H9 (cell line): ENCODE measurements around the gene ATG14. TPM values are rescaled to one million over a fixed set of nuclear protein-coding genes. Genes with fewer than 3 reads are reported as not detected.
"Not testable (repeated sequence)": the region's sequence is repeated elsewhere in the genome, so short reads cannot be mapped to it uniquely, and the experiment has no call there.

Source experiments
- DNase-seq: peaks from one replicate; pipeline ENCODE4 v3.0.0-alpha.2; 2017
- H2AFZ ChIP-seq: one replicate; pipeline ENCODE4 v1.6.1; 2013; ENCODE audit warnings: mild to moderate bottlenecking, low read length, control low read depth, moderate library complexity
- H2AK5ac ChIP-seq: 2 replicates; pipeline ENCODE4 v1.6.1; 2013; ENCODE audit warnings: low read length, control low read depth, mixed read lengths; ENCODE audit not compliant: insufficient read length
- H2BK120ac ChIP-seq: one replicate; pipeline ENCODE4 v1.6.1; 2013; ENCODE audit warnings: low read depth, mild to moderate bottlenecking, low read length, control low read depth, inconsistent platforms; ENCODE audit not compliant: poor library complexity, severe bottlenecking
- H2BK12ac ChIP-seq: 2 replicates; pipeline ENCODE4 v1.6.1; 2013; ENCODE audit warnings: low read length, control low read depth, mixed read lengths, low read depth; ENCODE audit not compliant: insufficient read length
- H2BK15ac ChIP-seq: 2 replicates; pipeline ENCODE4 v1.6.1; 2013; ENCODE audit warnings: low read depth, low read length, control low read depth
- H2BK20ac ChIP-seq: one replicate; pipeline ENCODE4 v1.6.1; 2013; ENCODE audit warnings: low read depth, mild to moderate bottlenecking, low read length, control low read depth, inconsistent platforms; ENCODE audit not compliant: poor library complexity, severe bottlenecking
- H2BK5ac ChIP-seq: 2 replicates; pipeline ENCODE4 v1.6.1; 2013; ENCODE audit warnings: low read length, control low read depth, mixed read lengths; ENCODE audit not compliant: insufficient read length
- H3K14ac ChIP-seq: 2 replicates; pipeline ENCODE4 v1.6.1; 2013; ENCODE audit warnings: low read length, control low read depth; ENCODE audit not compliant: insufficient read depth
- H3K18ac ChIP-seq: 2 replicates; pipeline ENCODE4 v1.6.1; 2013; ENCODE audit warnings: low read depth, mild to moderate bottlenecking, mixed read lengths, low read length, control low read depth; ENCODE audit not compliant: insufficient read length
- H3K23ac ChIP-seq: 2 replicates; pipeline ENCODE4 v1.6.1; 2013; ENCODE audit warnings: low read length, control low read depth, mixed read lengths, low read depth; ENCODE audit not compliant: insufficient read length
- H3K23me2 ChIP-seq: 2 replicates; pipeline ENCODE4 v1.6.1; 2013; ENCODE audit warnings: low read depth, mild to moderate bottlenecking, mixed read lengths, low read length, control low read depth; ENCODE audit not compliant: insufficient read length, poor library complexity, severe bottlenecking
- H3K27ac ChIP-seq: 2 replicates; pipeline ENCODE4 v1.5.1; 2013; ENCODE audit warnings: low read length, control low read depth, mixed read lengths, low read depth; ENCODE audit not compliant: insufficient read length
- H3K27me3 ChIP-seq: 2 replicates; pipeline ENCODE4 v1.6.1; 2013; ENCODE audit warnings: low read length, control low read depth, inconsistent platforms; ENCODE audit not compliant: insufficient read depth
- H3K4ac ChIP-seq: 2 replicates; pipeline ENCODE4 v1.6.1; 2013; ENCODE audit warnings: low read depth, mild to moderate bottlenecking, control low read depth, inconsistent platforms, low read length, moderate library complexity
- H3K4me1 ChIP-seq: 2 replicates; pipeline ENCODE4 v1.6.1; 2013; ENCODE audit warnings: low read length, control low read depth, inconsistent platforms; ENCODE audit not compliant: insufficient read depth
- H3K4me2 ChIP-seq: 2 replicates; pipeline ENCODE4 v1.6.1; 2013; ENCODE audit warnings: low read length, control low read depth, mixed read lengths; ENCODE audit not compliant: insufficient read length, insufficient read depth
- H3K56ac ChIP-seq: 2 replicates; pipeline ENCODE4 v1.6.1; 2013; ENCODE audit warnings: low read depth, mild to moderate bottlenecking, mixed read lengths, low read length, control low read depth; ENCODE audit not compliant: insufficient read length
- H3K79me1 ChIP-seq: 2 replicates; pipeline ENCODE4 v1.6.1; 2013; ENCODE audit warnings: low read depth, mild to moderate bottlenecking, moderate library complexity, low read length, control low read depth, inconsistent platforms; ENCODE audit not compliant: insufficient read depth, poor library complexity, severe bottlenecking
- H3K79me2 ChIP-seq: 2 replicates; pipeline ENCODE4 v1.6.1; 2013; ENCODE audit warnings: low read length, control low read depth, inconsistent platforms; ENCODE audit not compliant: insufficient read depth
- H3K9ac ChIP-seq: 2 replicates; pipeline ENCODE4 v1.6.1; 2013; ENCODE audit warnings: low read length, control low read depth, mixed read lengths; ENCODE audit not compliant: insufficient read length; ENCODE audit errors: extremely low read depth
- H3K9me3 ChIP-seq: one replicate; pipeline ENCODE4 v1.6.1; 2013; ENCODE audit warnings: low read depth, low read length, inconsistent platforms; ENCODE audit not compliant: control insufficient read depth
- H3T11ph ChIP-seq: one replicate; pipeline ENCODE4 v1.6.1; 2013; ENCODE audit warnings: mild to moderate bottlenecking, low read length, control low read depth, inconsistent platforms
- H4K20me1 ChIP-seq: one replicate; pipeline ENCODE4 v1.6.1; 2013; ENCODE audit not compliant: control insufficient read depth, insufficient read length, insufficient read depth
- H4K5ac ChIP-seq: 2 replicates; pipeline ENCODE4 v1.6.1; 2013; ENCODE audit warnings: low read depth, mild to moderate bottlenecking, mixed read lengths, low read length, control low read depth; ENCODE audit not compliant: insufficient read length
- H4K8ac ChIP-seq: replicated peaks from 2 replicates; pipeline ENCODE4 v1.6.1; 2013; ENCODE audit warnings: low read length, control low read depth, mixed read lengths, low read depth; ENCODE audit not compliant: insufficient read length
- H4K91ac ChIP-seq: 2 replicates; pipeline ENCODE4 v1.6.1; 2013; ENCODE audit warnings: low read depth, mild to moderate bottlenecking, moderate library complexity, mixed read lengths, low read length, control low read depth; ENCODE audit not compliant: insufficient read length
- H3K27ac Mint-ChIP-seq, 3 experiments: 2 replicates in 2 of 3; 3 replicates in 1 of 3; pipeline ENCODE4 v1.8.0; 2020 to 2021; ENCODE audit warnings: mixed read lengths in 3 of 3, mild to moderate bottlenecking in 1 of 3, moderate library complexity in 1 of 3
- H3K27me3 Mint-ChIP-seq: 2 replicates; pipeline ENCODE4 v1.8.0; 2021; ENCODE audit warnings: low read depth, mild to moderate bottlenecking, moderate library complexity, mixed read lengths
- H3K36me3 Mint-ChIP-seq, 3 experiments: 2 replicates in 2 of 3; 3 replicates in 1 of 3; pipeline ENCODE4 v1.8.0; 2020 to 2021; ENCODE audit warnings: low read depth in 3 of 3, mixed read lengths in 3 of 3; ENCODE audit not compliant: insufficient read depth in 1 of 3
- H3K4me1 Mint-ChIP-seq, 2 experiments: 2 replicates each; pipeline ENCODE4 v1.8.0; 2020; ENCODE audit warnings: mixed read lengths in 2 of 2
- H3K4me3 Mint-ChIP-seq, 2 experiments: 2 replicates in 1 of 2; 3 replicates in 1 of 2; pipeline ENCODE4 v1.8.0; 2020 to 2021; ENCODE audit warnings: mild to moderate bottlenecking in 2 of 2, mixed read lengths in 2 of 2, moderate library complexity in 1 of 2
- H3K9me3 Mint-ChIP-seq, 2 experiments: 2 replicates in 1 of 2; 3 replicates in 1 of 2; pipeline ENCODE4 v1.8.0; 2020; ENCODE audit warnings: mild to moderate bottlenecking in 2 of 2, mixed read lengths in 2 of 2, moderate library complexity in 1 of 2
- CTCF ChIP-seq: fragments of 200-600 bp; sonication (generic); conservative IDR thresholded peaks from 3 replicates; pipeline ENCODE4 v1.8.0; 2021; ENCODE audit warnings: antibody characterized with exemption, mild to moderate bottlenecking
- WGBS: extraction: QIAGEN DNeasy Blood & Tissue Kit; methylation state at CpG from one replicate; pipeline ENCODE4 v1.1.7; 2013; ENCODE audit warnings: missing lambda C conversion rate, low lambda C conversion rate, mixed read lengths; ENCODE audit not compliant: insufficient read length; ENCODE audit errors: extremely low coverage; 5-methylcytosine and 5-hydroxymethylcytosine counted together
- total RNA-seq: library from RNA; stranded (reverse); gene quantifications from 2 replicates; pipeline ENCODE4 v1.2.1, GENCODE V29; 2021

The ATG14 gene
- total RNA-seq, 1 experiment from 2014 or later = 13.6 TPM

DNA sequence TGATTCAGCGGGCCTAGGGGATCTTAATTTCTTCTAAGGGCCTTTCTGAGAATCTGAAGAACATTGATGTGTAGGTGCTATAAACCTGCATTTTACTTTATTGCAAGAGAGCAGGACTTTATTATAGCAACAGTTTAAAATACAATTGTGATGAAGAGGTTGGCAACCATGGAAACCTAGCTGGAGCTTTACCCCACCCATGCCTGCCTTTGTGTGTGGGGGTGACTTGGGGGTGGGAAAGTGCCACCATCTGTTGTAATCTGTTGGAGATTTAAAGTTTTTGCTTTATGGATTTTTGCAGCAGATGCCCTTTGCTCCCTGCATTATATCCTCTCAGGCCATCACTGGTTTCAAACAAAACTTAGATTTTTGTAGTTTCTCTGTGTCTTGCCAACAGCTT is 64.6 kb downstream of the ATG14 start:
- H3K27ac Mint-ChIP-seq = 0 out of 7 replicates have a peak overlapping the region, but pooled peaks of 1 of the 3 experiments have one; percentile 7
- Histone ChIP-seq H3K14ac (no peak overlapping the region), H4K91ac (no peak overlapping the region), H2AFZ (no peak overlapping the region), H4K8ac (no peak overlapping the region), H3K27me3 (no peaks in the 10 kb centered on the region), H3K23me2 (no peaks in the 10 kb centered on the region), H2BK12ac (no peak overlapping the region), H3K9me3 (no peaks in the 10 kb centered on the region), H2BK120ac (no peak overlapping the region), H2BK15ac (no peak overlapping the region), H4K5ac (no peak overlapping the region), H3K4me2 (no peak overlapping the region), H3K9ac (no peak overlapping the region), H3K4me1 (no peaks in the 10 kb centered on the region), H3K56ac (no peak overlapping the region), H2BK5ac (no peak overlapping the region), H3K79me2 (no peaks in the 10 kb centered on the region), H3T11ph (no peak overlapping the region), H2AK5ac (no peak overlapping the region), H2BK20ac (no peak overlapping the region), H3K27ac (no peak overlapping the region), H3K18ac (no peak overlapping the region), H3K79me1 (no peaks in the 10 kb centered on the region), H3K23ac (no peak overlapping the region), H3K4ac (no peak overlapping the region), H4K20me1 (no peaks in the 10 kb centered on the region)
- H3K9me3 Mint-ChIP-seq = no peaks in the 10 kb centered on the region
- DNase-seq = no peak
- H3K36me3 Mint-ChIP-seq = peaks cover 0 to 16% (median 14%) of the 10 kb centered on the region in 3 experiments; a peak in 4 of 7 replicates
- WGBS = no CpG with 5 or more reads among the region's 1 CpG
- no peaks in the 10 kb centered on the region for H3K27me3 Mint-ChIP-seq
- no peak for TF ChIP-seq CTCF
- H3K4me1 Mint-ChIP-seq = peaks cover 2 to 12% of the 10 kb centered on the region in 2 experiments; a peak in 3 of 4 replicates
- H3K4me3 Mint-ChIP-seq = no peak overlapping the region

GRCh38 chr14:55344582-55345163 is 67.0 kb downstream of the ATG14 start:
- H4K8ac ChIP-seq, H3K23me2 ChIP-seq, H2BK20ac ChIP-seq, H3K27me3 ChIP-seq, H2BK12ac ChIP-seq, H4K20me1 ChIP-seq, H3K4me3 Mint-ChIP-seq, H3K9ac ChIP-seq, H3K36me3 Mint-ChIP-seq, H3K4me2 ChIP-seq, H3K79me1 ChIP-seq, H2BK15ac ChIP-seq, DNase-seq, H2AFZ ChIP-seq, H3K14ac ChIP-seq, H3K27me3 Mint-ChIP-seq, H3K23ac ChIP-seq, H3K9me3 ChIP-seq, H2BK120ac ChIP-seq, H4K91ac ChIP-seq, H2BK5ac ChIP-seq, H3K27ac ChIP-seq, H3K4me1 ChIP-seq, H2AK5ac ChIP-seq, H3K79me2 ChIP-seq, H3K18ac ChIP-seq, H3K4ac ChIP-seq, H3K9me3 Mint-ChIP-seq, H3T11ph ChIP-seq, H4K5ac ChIP-seq, H3K56ac ChIP-seq: not testable (repeated sequence)
- Mint-ChIP-seq H3K27ac (peak overlapping the region in 1 of 3 experiments; percentile 86; a peak in 1 of 7 replicates), H3K4me1 (peaks cover 5 to 13% of the 10 kb centered on the region in 2 experiments)
- WGBS = no CpG with 5 or more reads among the region's 6 CpGs
